Measurements from ENCODE around the gene COL24A1.
"Not testable (repeated sequence)": the region's sequence is repeated elsewhere in the genome, so short reads cannot be mapped to it uniquely, and the experiment has no call there.

Gene COL24A1

GRCh38 chr1:86072474-86072873 lies 84.1 kb downstream of the COL24A1 start:
- DNase-seq = not testable (repeated sequence)

- DNase-seq = not testable (repeated sequence)
Observed at GRCh38 chr1:86071870-86072269, 84.7 kb downstream of the COL24A1 start.

- DNase-seq = no peak
Observed at GRCh38 chr1:86069757-86070145, 86.8 kb downstream of the COL24A1 start.

GRCh38 chr1:86068841-86069756 lies 87.5 kb downstream of the COL24A1 start:
- no peak for DNase-seq

- DNase-seq = no peak
Observed at GRCh38 chr1:86068271-86068721, 88.3 kb downstream of the COL24A1 start.

- DNase-seq = no peak
Observed at GRCh38 chr1:86067626-86068025, 88.9 kb downstream of the COL24A1 start.

GRCh38 chr1:86064899-86065298 lies 91.7 kb downstream of the COL24A1 start:
- no peak for DNase-seq

- no peak for DNase-seq
Observed at GRCh38 chr1:86063721-86064120, 92.9 kb downstream of the COL24A1 start.

- DNase-seq = no peak
Observed at GRCh38 chr1:86062453-86062852, 94.1 kb downstream of the COL24A1 start.

- no peak for DNase-seq
Observed at GRCh38 chr1:86061551-86061990, 95.0 kb downstream of the COL24A1 start.

- DNase-seq = no peak
Observed at GRCh38 chr1:86054396-86054795, 102.2 kb downstream of the COL24A1 start.

GRCh38 chr1:86052948-86053698 lies 103.4 kb downstream of the COL24A1 start:
- DNase-seq = no peak

GRCh38 chr1:86035101-86035500 lies 121.5 kb downstream of the COL24A1 start:
- DNase-seq = no peak

- DNase-seq = no peak
Observed at GRCh38 chr1:86030180-86030579, 126.4 kb downstream of the COL24A1 start.

- DNase-seq = no peak
Observed at GRCh38 chr1:86018283-86018923, 138.2 kb downstream of the COL24A1 start.

- no peak for DNase-seq
Observed at GRCh38 chr1:86016076-86016759, 140.4 kb downstream of the COL24A1 start.

GRCh38 chr1:86015375-86015774 lies 141.2 kb downstream of the COL24A1 start:
- DNase-seq = no peak

GRCh38 chr1:86000601-86001000 lies 156.0 kb downstream of the COL24A1 start:
- DNase-seq = no peak

- DNase-seq = no peak
Observed at GRCh38 chr1:85998105-85998855, 158.3 kb downstream of the COL24A1 start.

GRCh38 chr1:85992791-85993190 lies 163.8 kb downstream of the COL24A1 start:
- DNase-seq = no peak

GRCh38 chr1:85991261-85991660 lies 165.3 kb downstream of the COL24A1 start:
- DNase-seq = no peak

GRCh38 chr1:85984636-85985035 lies 171.9 kb downstream of the COL24A1 start:
- DNase-seq = no peak

Measured in activated CD8-positive, alpha-beta memory T cell treated with anti-CD3 and anti-CD28 coated beads for 24 hours (primary cell).